HL-60 (cell line): ENCODE data around the gene CD44.

ENCODE experiments used
- DNase-seq, 2 experiments: peaks; one replicate each; pipeline ENCODE4 v3.0.0-alpha.2; 2010 to 2020; ENCODE audit warnings: low read depth in 1 of 2, low spot score in 1 of 2
- H3K27ac ChIP-seq: fragments of 250-450 bp; sonication (Bioruptor Pico); replicated peaks from 2 replicates; pipeline ENCODE4 v1.5.1; 2020; ENCODE audit warnings: mild to moderate bottlenecking, moderate library complexity
- H3K27me3 ChIP-seq: fragments of 250-450 bp; sonication (Bioruptor Pico); 2 replicates; pipeline ENCODE4 v1.5.1; 2021; ENCODE audit warnings: mild to moderate bottlenecking, moderate library complexity; ENCODE audit not compliant: insufficient read depth, poor library complexity, severe bottlenecking
- H3K4me3 ChIP-seq: replicated peaks from 2 replicates; pipeline ENCODE4 v1.5.1; 2011; ENCODE audit warnings: mild to moderate bottlenecking, control low read depth, low read length; ENCODE audit not compliant: insufficient read depth
- GABPA ChIP-seq: IDR thresholded peaks from 2 replicates; pipeline ENCODE4 v1.6.1; 2012; ENCODE audit warnings: low read depth
- POLR2AphosphoS5 ChIP-seq: IDR thresholded peaks from 2 replicates; pipeline ENCODE4 v1.6.1; 2012; ENCODE audit warnings: low read depth
- REST ChIP-seq: IDR thresholded peaks from 2 replicates; pipeline ENCODE4 v1.6.1; 2012; ENCODE audit warnings: low read depth; ENCODE audit not compliant: insufficient replicate concordance
- SPI1 ChIP-seq: IDR thresholded peaks from 2 replicates; pipeline ENCODE4 v1.6.1; 2012; ENCODE audit warnings: low read depth, mild to moderate bottlenecking, borderline replicate concordance
- TF ChIP-seq, protein P1 (sequence below): IDR thresholded peaks from one replicate; pipeline ENCODE4 v1.5.1; 2011; ENCODE audit warnings: low read length, control low read depth, inconsistent platforms; ENCODE audit not compliant: insufficient read depth

CD44 gene

DNA sequence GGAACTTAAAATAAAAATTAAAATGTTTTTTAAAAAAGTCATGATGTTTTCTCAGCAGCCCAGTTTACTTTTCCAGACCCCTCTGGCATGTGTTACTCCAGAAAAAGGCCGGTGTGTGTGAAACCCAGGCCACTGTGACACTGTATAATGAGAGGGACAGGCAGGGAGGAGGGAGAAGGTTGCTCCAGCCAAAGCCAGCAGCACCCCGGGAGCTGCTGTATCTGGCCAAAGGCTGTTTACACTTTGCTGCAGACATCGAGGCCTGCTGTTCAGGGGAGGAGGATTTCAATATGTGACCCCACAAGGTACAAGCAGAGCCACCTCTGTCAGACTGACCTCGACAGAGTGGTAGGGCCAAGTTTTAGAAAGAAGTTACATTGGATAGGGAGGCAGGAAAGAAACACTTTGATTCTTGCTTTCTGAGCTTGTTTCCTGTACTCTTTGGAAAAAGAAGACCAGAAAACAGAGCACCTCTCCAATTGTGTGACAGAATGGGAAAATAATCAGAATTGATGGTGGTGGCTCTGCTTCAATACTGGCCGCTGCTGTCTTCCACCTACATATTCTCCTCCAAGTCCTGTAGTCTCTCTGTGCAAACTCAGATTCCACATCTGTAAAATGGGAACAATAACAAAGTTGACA lies 41.0 kb upstream of the CD44 start:
- H3K27ac ChIP-seq: peak overlapping the region; percentile 31
- no peak overlapping the region for H3K4me3 ChIP-seq
- no peaks in the 10 kb centered on the region for H3K27me3 ChIP-seq
- DNase-seq: no peak
- no peak for TF ChIP-seq GABPA
- no peak for TF ChIP-seq SPI1
- TF ChIP-seq REST: no peak
- TF ChIP-seq, protein P1, sequence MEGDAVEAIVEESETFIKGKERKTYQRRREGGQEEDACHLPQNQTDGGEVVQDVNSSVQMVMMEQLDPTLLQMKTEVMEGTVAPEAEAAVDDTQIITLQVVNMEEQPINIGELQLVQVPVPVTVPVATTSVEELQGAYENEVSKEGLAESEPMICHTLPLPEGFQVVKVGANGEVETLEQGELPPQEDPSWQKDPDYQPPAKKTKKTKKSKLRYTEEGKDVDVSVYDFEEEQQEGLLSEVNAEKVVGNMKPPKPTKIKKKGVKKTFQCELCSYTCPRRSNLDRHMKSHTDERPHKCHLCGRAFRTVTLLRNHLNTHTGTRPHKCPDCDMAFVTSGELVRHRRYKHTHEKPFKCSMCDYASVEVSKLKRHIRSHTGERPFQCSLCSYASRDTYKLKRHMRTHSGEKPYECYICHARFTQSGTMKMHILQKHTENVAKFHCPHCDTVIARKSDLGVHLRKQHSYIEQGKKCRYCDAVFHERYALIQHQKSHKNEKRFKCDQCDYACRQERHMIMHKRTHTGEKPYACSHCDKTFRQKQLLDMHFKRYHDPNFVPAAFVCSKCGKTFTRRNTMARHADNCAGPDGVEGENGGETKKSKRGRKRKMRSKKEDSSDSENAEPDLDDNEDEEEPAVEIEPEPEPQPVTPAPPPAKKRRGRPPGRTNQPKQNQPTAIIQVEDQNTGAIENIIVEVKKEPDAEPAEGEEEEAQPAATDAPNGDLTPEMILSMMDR: no peak

DNA sequence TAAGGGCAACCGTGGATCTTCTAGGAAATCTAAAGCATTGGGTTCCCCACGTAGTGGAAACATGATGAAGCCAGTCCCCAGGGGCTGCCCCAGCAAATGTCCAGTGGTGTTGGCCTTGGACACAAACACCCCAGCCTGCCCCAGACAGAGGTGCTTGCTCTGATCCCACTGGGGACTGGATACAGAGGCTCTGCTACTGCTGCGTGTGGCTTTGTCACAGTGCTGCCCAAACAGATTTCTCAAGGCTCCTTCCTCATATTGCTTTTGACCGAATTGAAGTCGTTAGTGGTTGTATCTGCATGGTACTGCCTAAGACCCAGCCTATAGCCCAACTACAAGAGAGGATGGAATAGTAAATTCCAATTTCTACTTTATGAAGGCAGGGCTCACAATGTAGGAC lies 40.1 kb upstream of the CD44 start:
- DNase-seq: peak in 1 of 2 experiments; percentile 63
- H3K27me3 ChIP-seq: no peaks in the 10 kb centered on the region
- H3K27ac ChIP-seq: peak overlapping the region; percentile 31
- H3K4me3 ChIP-seq: no peak overlapping the region
- TF ChIP-seq SPI1: no peak
- TF ChIP-seq, protein P1: no peak
- TF ChIP-seq REST: no peak
- TF ChIP-seq GABPA: no peak
- TF ChIP-seq POLR2AphosphoS5: no peak

DNA sequence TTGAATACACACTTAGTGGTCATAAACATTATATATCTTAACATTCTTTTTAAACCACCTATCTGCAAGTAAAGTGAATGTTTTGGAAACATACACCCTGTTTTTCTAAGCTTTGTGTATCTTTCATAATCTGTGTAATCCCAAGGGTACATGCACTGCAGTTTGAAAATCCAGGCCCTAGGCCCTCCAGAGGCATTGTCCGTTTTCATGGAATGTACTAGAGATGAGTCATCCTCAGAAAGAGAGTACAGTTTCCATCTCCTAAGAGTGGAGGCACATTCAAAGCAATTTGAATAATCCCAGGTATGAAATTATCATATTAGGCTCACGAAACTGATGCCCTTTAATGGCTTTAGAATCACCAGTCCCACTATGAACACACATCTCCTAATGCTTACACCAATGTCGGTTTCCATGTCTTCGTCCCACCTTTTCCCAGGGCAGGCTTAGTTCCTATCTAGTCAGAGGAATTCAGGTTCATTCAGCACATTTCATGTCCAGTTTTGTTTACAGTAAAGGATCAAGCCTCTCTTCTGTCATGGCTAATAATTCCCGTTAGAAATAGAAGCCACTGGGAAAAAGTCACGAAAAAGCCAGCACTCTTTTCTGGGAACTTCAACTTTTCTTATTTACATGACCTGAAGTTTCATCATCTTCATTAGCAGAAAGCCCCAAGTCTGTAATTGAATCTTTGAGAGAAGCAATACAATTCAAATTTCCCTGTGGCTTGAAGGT lies 39.5 kb upstream of the CD44 start:
- TF ChIP-seq POLR2AphosphoS5 (no peak), REST (no peak), SPI1 (no peak), GABPA (no peak)
- TF ChIP-seq, protein P1: no peak
- no peak overlapping the region for H3K4me3 ChIP-seq
- DNase-seq: no peak
- H3K27ac ChIP-seq: no peak overlapping the region
- no peaks in the 10 kb centered on the region for H3K27me3 ChIP-seq
